ENCODE data around the gene NPAS2. TPM values are rescaled to one million over a fixed set of nuclear protein-coding genes. Genes with fewer than 3 reads are reported as not detected.

NPAS2 gene
- total RNA-seq, 1 experiment from 2014 or later = 0.16 TPM

GRCh38 chr2:100812573-100812972, 7.4 kb upstream of the NPAS2 start:
- H3K4me3 ChIP-seq = no peak overlapping the region
- DNase-seq = no peak
- H3K27me3 ChIP-seq = no peaks in the 10 kb centered on the region
- no peaks in the 10 kb centered on the region for H3K9me3 ChIP-seq
- H3K36me3 ChIP-seq = no peaks in the 10 kb centered on the region

- no peaks in the 10 kb centered on the region for H3K36me3 ChIP-seq
- H3K9me3 ChIP-seq = no peaks in the 10 kb centered on the region
- H3K27me3 ChIP-seq = no peaks in the 10 kb centered on the region
- DNase-seq = no peak
- H3K4me3 ChIP-seq = no peak overlapping the region
Observed at GRCh38 chr2:100813527-100813926, 6.4 kb upstream of the NPAS2 start.

- no peak for DNase-seq
- H3K9me3 ChIP-seq = no peaks in the 10 kb centered on the region
- H3K4me3 ChIP-seq = no peak overlapping the region
- no peaks in the 10 kb centered on the region for H3K27me3 ChIP-seq
- H3K36me3 ChIP-seq = no peaks in the 10 kb centered on the region
Observed at GRCh38 chr2:100814043-100814442, 5.9 kb upstream of the NPAS2 start.

- H3K27me3 ChIP-seq = no peaks in the 10 kb centered on the region
- no peak overlapping the region for H3K4me3 ChIP-seq
- H3K9me3 ChIP-seq = no peaks in the 10 kb centered on the region
- no peaks in the 10 kb centered on the region for H3K36me3 ChIP-seq
- DNase-seq = no peak
Observed at GRCh38 chr2:100814453-100814852, 5.5 kb upstream of the NPAS2 start.

- H3K36me3 ChIP-seq = no peaks in the 10 kb centered on the region
- H3K27me3 ChIP-seq = peaks cover 4% of the 10 kb centered on the region; the same call in 1 of the 2 replicates
- DNase-seq = no peak
- no peaks in the 10 kb centered on the region for H3K9me3 ChIP-seq
- no peak overlapping the region for H3K4me3 ChIP-seq
Observed at GRCh38 chr2:100817388-100817985, 2.5 kb upstream of the NPAS2 start.

- Histone ChIP-seq H3K27me3 (peaks cover 4% of the 10 kb centered on the region; the same call in 1 of the 2 replicates), H3K9me3 (no peaks in the 10 kb centered on the region), H3K4me3 (no peak overlapping the region), H3K36me3 (no peaks in the 10 kb centered on the region)
- no peak for DNase-seq
Observed at GRCh38 chr2:100818003-100818605, 1.8 kb upstream of the NPAS2 start.

DNA sequence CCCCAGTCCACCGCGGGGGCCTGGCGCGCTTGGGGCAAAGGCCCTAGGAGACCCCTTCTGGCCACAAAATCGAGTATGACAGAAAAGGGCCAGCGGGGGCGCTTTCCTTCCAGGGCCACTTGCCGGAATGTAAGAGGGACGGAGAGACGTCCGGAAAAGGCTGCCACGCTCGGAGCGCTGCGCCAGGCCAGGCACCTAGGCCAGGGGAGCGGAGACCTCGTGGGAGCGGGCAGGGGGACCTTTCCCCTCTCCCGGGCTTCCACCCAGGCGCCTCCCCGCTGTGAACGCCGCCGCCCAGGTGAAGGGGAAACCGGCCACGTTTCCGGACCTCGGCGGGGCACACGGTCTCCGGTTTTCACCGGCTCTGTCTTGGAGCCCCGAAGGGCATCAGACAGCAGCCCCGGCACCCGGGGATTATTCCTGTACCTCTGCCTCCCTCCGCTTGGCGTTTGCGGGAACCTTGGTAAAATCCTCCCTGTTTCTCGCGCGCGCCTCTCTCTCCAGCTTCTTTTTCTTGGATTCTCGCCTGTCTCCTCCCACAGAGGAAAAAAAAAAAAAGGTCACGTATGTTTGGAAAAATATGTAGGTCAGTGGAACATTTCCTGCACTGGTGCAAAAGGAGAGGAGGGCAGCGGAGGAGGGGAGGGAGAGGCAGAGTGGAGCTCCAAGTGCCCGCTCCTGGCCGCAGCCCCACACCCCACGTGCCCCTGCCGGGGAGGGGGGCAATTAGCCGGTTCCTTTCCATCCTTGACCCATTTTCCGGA, 1.2 kb upstream of the NPAS2 start:
- Histone ChIP-seq H3K36me3 (no peaks in the 10 kb centered on the region), H3K9me3 (no peaks in the 10 kb centered on the region), H3K4me3 (peak overlapping the region; percentile 36), H3K27me3 (peaks cover 4% of the 10 kb centered on the region; the same call in 1 of the 2 replicates)
- peak; percentile 42 for DNase-seq

- Histone ChIP-seq H3K4me3 (peak overlapping the region; percentile 38), H3K27me3 (peaks cover 4% of the 10 kb centered on the region; the same call in 1 of the 2 replicates), H3K9me3 (no peaks in the 10 kb centered on the region), H3K36me3 (no peaks in the 10 kb centered on the region)
- no peak for DNase-seq
Observed at GRCh38 chr2:100820273-100820522, 259 bp downstream of the NPAS2 start.

- no peaks in the 10 kb centered on the region for H3K36me3 ChIP-seq
- DNase-seq = no peak
- peaks cover 4% of the 10 kb centered on the region; the same call in 1 of the 2 replicates for H3K27me3 ChIP-seq
- H3K9me3 ChIP-seq = no peaks in the 10 kb centered on the region
- H3K4me3 ChIP-seq = peak overlapping the region; percentile 38
Observed at GRCh38 chr2:100820523-100821254, 750 bp downstream of the NPAS2 start.

DNA sequence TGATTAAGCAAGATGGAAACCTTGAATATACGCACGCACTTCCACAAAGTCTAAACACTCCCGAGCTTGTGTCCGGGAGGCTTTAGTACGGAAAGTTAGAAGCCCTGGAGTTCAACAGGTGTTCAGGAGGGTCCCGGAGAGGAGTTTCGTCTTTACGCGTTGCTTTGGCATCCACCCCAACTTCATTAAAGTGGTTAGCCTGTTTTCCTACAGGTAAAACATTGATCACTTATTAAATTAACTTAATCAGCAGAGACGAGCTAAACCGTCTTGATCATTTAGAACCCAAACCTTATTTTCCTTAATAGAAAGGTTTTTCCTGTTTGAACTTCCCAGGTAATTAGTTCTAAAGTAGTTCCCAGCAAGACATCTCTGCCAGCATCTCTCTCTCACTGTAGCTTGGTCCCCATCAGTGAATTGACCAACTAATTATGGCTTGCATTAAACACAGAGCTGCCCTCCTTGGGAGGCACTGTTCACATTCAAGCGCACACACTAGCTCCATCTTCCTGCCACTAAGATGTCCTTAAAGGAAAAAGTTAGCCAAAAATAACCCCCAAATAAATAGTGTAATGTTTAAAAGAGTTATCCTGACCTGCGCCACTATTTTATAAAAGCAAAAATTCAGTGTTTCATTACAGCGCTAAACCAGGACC, 1.4 kb downstream of the NPAS2 start:
- DNase-seq = no peak
- H3K27me3 ChIP-seq = peaks cover 4% of the 10 kb centered on the region; the same call in 1 of the 2 replicates
- no peaks in the 10 kb centered on the region for H3K36me3 ChIP-seq
- no peaks in the 10 kb centered on the region for H3K9me3 ChIP-seq
- H3K4me3 ChIP-seq = no peak overlapping the region

DNA sequence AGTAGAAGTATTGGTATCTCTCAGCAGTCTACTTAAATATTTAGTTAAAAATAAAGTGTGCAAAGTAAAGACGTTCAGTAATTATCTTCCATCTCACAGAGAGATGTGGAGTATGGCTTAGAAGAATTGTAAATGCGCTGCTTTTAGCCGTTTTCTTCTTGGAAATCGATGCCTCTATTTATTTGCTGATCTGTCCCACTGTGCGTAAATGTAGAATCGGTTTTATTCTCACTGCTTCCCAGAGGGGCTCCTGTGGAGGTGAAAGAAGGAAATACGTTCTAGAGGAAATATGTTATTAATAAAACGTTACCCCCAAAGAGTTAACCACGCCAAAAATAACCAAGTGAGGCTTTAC, 1.9 kb downstream of the NPAS2 start:
- Histone ChIP-seq H3K9me3 (no peaks in the 10 kb centered on the region), H3K27me3 (peaks cover 4% of the 10 kb centered on the region; the same call in 1 of the 2 replicates), H3K36me3 (no peaks in the 10 kb centered on the region), H3K4me3 (no peak overlapping the region)
- DNase-seq = no peak

- no peak for DNase-seq
- Histone ChIP-seq H3K27me3 (peaks cover 4% of the 10 kb centered on the region; the same call in 1 of the 2 replicates), H3K4me3 (no peak overlapping the region), H3K36me3 (no peaks in the 10 kb centered on the region), H3K9me3 (no peaks in the 10 kb centered on the region)
Observed at GRCh38 chr2:100822587-100823248, 2.8 kb downstream of the NPAS2 start.

GRCh38 chr2:100823665-100824438, 3.9 kb downstream of the NPAS2 start:
- no peaks in the 10 kb centered on the region for H3K36me3 ChIP-seq
- H3K4me3 ChIP-seq = no peak overlapping the region
- no peak for DNase-seq
- peaks cover 4% of the 10 kb centered on the region; the same call in 1 of the 2 replicates for H3K27me3 ChIP-seq
- peaks cover 2% of the 10 kb centered on the region; the same call in 1 of the 2 replicates for H3K9me3 ChIP-seq

DNA sequence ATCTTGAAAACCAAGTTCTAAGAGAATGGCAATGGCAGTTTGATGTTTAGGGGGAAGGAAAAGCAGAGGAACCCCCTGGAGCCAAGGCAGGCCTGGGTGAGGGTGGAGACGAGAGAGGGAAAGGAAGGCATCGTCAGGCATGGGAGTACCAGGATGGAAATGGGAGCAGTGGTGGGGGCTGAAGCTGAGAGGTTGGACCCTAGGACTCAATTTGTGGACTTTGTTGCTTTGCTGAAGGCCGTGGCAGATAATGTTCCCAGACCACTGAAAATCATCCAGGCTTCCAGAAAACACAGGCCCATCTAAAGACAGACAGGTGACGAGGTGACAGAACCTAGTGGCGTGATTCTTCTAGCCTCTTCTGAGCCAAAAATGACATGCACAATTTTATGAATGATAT, 4.9 kb downstream of the NPAS2 start:
- Histone ChIP-seq H3K36me3 (no peaks in the 10 kb centered on the region), H3K9me3 (peaks cover 2% of the 10 kb centered on the region; the same call in 1 of the 2 replicates), H3K4me3 (no peak overlapping the region), H3K27me3 (peaks cover 4% of the 10 kb centered on the region; the same call in 1 of the 2 replicates)
- no peak for DNase-seq

DNA sequence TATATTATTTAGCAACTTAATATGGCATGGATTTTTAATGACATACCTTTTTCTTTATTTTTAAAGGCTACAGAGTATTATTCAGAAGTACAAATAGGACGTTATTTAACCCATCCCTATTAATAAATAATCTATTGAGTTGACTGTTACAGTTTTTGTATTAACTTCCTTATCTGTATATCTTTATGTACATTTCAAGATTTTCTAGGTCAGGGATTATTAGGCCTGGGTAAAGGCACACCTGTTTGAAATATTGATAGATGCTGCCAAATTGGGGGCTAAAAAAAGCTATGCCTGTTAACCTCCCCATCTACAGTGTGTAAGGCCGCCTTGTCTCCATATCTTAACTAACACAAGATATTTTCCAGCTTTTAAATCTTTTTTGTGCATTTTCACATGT, 6.6 kb downstream of the NPAS2 start:
- peaks cover 2% of the 10 kb centered on the region; the same call in 1 of the 2 replicates for H3K9me3 ChIP-seq
- no peak for DNase-seq
- no peak overlapping the region for H3K4me3 ChIP-seq
- no peaks in the 10 kb centered on the region for H3K36me3 ChIP-seq
- H3K27me3 ChIP-seq = no peaks in the 10 kb centered on the region
